AG10803 (cell line): ENCODE data around the gene NCMAP.
A peak's percentile ranks its signal among the peaks of the same experiment; 100 is the strongest.

Experiments used
- DNase-seq: peaks from one replicate; pipeline ENCODE4 v3.0.0; 2010; ENCODE audit warnings: low read depth
- H3K4me3 ChIP-seq: 2 replicates; pipeline ENCODE4 v1.5.1; 2011; ENCODE audit warnings: mild to moderate bottlenecking, low read length, control low read depth
- TF ChIP-seq, protein P1 (sequence below): conservative IDR thresholded peaks from 2 replicates; pipeline ENCODE4 v1.5.1; 2011; ENCODE audit warnings: mild to moderate bottlenecking, low read length, control low read depth, inconsistent platforms

The NCMAP gene

DNA sequence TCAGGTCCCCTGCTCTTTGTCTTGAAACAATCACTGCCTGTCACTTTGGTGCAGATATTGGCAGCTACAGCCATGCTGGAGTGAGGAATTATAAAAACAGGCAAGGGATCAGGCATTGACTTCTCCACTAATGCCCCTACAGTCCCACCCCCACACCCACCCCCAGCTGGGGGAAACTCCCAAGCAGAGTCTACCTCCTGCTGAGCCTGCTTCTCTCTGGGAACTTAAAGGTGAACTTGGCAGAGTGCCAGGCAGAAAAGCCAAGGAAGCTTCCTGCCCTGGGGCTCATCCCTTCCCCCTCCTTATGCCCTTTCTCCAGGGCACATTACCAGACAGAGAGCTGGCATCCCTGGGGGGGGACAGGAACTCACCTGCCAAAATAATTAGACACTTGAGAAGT, 6.7 kb downstream of the NCMAP start:
- H3K4me3 ChIP-seq: no peak overlapping the region
- no peak for DNase-seq
- TF ChIP-seq, protein P1, sequence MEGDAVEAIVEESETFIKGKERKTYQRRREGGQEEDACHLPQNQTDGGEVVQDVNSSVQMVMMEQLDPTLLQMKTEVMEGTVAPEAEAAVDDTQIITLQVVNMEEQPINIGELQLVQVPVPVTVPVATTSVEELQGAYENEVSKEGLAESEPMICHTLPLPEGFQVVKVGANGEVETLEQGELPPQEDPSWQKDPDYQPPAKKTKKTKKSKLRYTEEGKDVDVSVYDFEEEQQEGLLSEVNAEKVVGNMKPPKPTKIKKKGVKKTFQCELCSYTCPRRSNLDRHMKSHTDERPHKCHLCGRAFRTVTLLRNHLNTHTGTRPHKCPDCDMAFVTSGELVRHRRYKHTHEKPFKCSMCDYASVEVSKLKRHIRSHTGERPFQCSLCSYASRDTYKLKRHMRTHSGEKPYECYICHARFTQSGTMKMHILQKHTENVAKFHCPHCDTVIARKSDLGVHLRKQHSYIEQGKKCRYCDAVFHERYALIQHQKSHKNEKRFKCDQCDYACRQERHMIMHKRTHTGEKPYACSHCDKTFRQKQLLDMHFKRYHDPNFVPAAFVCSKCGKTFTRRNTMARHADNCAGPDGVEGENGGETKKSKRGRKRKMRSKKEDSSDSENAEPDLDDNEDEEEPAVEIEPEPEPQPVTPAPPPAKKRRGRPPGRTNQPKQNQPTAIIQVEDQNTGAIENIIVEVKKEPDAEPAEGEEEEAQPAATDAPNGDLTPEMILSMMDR: no peak

DNA sequence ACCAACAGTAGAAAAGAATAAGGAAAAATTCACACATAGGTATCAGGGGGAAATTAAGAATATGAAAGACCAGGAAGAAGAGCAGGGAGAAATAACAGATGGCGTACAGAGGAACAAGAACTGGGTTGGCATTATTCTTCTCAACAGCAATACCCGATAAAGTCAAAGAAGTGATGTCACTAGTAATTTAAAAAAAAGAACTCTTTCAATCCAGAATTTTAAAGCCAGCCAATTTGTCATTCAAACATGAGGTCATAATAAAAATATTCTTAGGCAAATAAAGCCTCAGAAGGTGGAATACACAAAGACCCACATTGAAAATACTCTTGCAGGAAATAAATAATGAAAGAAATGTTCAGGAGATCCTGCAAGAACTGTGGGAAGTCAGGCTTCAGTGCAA, 8.8 kb downstream of the NCMAP start:
- TF ChIP-seq, protein P1: no peak
- H3K4me3 ChIP-seq: no peak overlapping the region
- no peak for DNase-seq

GRCh38 chr1:24566236-24566867, 10.5 kb downstream of the NCMAP start:
- TF ChIP-seq, protein P1: no peak
- DNase-seq: no peak
- no peak overlapping the region for H3K4me3 ChIP-seq

- DNase-seq: peak; percentile 11
- TF ChIP-seq, protein P1: no peak
- no peak overlapping the region for H3K4me3 ChIP-seq
Measured at GRCh38 chr1:24567792-24568388, 12.0 kb downstream of the NCMAP start.

- TF ChIP-seq, protein P1: no peak
- H3K4me3 ChIP-seq: no peak overlapping the region
- no peak for DNase-seq
Measured at GRCh38 chr1:24568475-24568874, 12.6 kb downstream of the NCMAP start.

DNA sequence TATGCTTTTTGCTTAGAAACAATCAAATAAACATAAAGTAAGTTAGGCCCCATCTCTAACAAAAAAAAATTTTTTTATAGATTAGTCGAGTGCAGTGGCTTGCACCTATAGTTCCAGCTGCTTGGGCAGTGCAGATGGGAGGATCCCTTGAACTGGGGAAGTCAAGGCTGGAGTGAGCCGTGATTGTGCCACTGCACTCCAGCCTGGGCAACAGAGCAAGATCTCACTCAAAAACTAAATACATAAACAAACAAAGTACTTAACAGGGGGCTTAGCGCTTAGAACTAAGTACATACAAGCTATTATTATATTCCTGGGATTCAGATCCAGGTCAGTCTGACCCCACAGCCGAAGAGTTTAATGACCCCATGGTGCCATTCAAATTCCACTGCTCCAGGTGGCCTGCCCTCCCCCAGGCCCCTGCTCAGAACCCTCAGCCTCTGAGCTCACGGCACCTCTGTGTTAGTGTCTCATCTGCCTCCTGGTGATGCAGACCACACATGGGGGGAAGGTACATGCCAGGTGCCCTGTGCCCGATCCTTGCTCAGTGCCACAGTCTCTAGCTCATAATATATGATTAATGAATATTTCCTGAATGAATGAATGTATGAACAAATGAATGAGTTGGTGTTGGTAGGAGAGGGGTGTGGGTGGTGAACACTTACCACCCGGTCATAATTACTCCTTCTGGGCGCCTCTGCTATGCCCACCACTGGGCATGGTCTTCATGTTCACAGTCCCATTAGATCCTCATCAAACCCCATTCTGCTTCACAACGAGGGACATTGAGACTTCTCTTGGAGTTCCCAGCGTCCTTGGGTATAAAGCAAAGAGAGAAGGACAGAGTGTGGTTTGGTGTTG, 14.6 kb downstream of the NCMAP start:
- TF ChIP-seq, protein P1: no peak
- no peak for DNase-seq
- no peak overlapping the region for H3K4me3 ChIP-seq

- TF ChIP-seq, protein P1: no peak
- DNase-seq: no peak
Measured at GRCh38 chr1:24572301-24572700, 16.4 kb downstream of the NCMAP start.

More at GRCh38 chr1:24572301-24572700, 16.4 kb downstream of the NCMAP start:
- no peak overlapping the region for H3K4me3 ChIP-seq
